ENCODE data around the gene PHIP. TPM values are rescaled to one million over a fixed set of nuclear protein-coding genes. Genes with fewer than 3 reads are reported as not detected.

PHIP gene
- total and polyA plus RNA-seq, 9 of the 15 experiments (the other 6 are each of a cell fraction or from before 2014, with no cell fraction given): 8.1 to 36.3 (median 16.5) TPM

GRCh38 chr6:79076782-79077641 is 1.0 kb downstream of the PHIP start (continued):
- TF ChIP-seq PRDM10 (IDR thresholded peaks at IDR 0.05; ENCODE audit: partially characterized antibody) (no peak), MED1 (CRISPR knock-in tag; IDR thresholded peaks at IDR 0.05; ENCODE audit: borderline replicate concordance) (no peak), KDM5B (IDR thresholded peaks at IDR 0.05; ENCODE audit: insufficient replicate concordance, low read depth, low read length) (no peak), NR2F6 (CRISPR knock-in tag; IDR thresholded peaks at IDR 0.05) (no peak), XRCC3 (IDR thresholded peaks at IDR 0.05) (no peak), FOXP1 (CRISPR knock-in tag; IDR thresholded peaks at IDR 0.05) (no peak), HNRNPL (IDR thresholded peaks at IDR 0.05; ENCODE audit: low read depth, low read length) (no peak), CLOCK (CRISPR knock-in tag; IDR thresholded peaks at IDR 0.05; ENCODE audit: borderline replicate concordance) (no peak), CC2D1A (IDR thresholded peaks at IDR 0.05) (no peak), BCOR (IDR thresholded peaks at IDR 0.05) (no peak), RCOR1 (IDR thresholded peaks at IDR 0.05; ENCODE audit: borderline replicate concordance in 1 of 2, low read depth in 2 of 2, low read length in 2 of 2) (no peak), U2AF2 (optimal IDR thresholded peaks at IDR 0.05; ENCODE audit: low read depth, low read length) (no peak), SREBF1 (IDR thresholded peaks at IDR 0.05; ENCODE audit: borderline replicate concordance, low read depth, low read length) (no peak), RFX1 (IDR thresholded peaks at IDR 0.05) (no peak), ELK3 (CRISPR knock-in tag; IDR thresholded peaks at IDR 0.05) (no peak), ZBTB26 (CRISPR knock-in tag; IDR thresholded peaks at IDR 0.05) (no peak), MEIS2 (IDR thresholded peaks at IDR 0.05; ENCODE audit: partially characterized antibody) (no peak), GABPB2 (CRISPR knock-in tag; conservative IDR thresholded peaks at IDR 0.05) (no peak), TBL1XR1 (IDR thresholded peaks at IDR 0.05; ENCODE audit: low read length in 2 of 2) (no peak), ZNF57 (CRISPR knock-in tag; IDR thresholded peaks at IDR 0.05) (no peak)

All from K562 (cell line).